SK-N-SH treated with all-trans-retinoic acid at 6 μM for 48 hours (cell line): ENCODE data around the gene DNAAF5.

Experiments
- ATAC-seq: fragments of 200-7000 bp; cut with Tn5 transposase; 3 replicates; pipeline ENCODE4 v1.9.1; 2020; ENCODE audit warnings: mild to moderate bottlenecking, moderate library complexity
- ARNTL ChIP-seq: fragments of 450-650 bp; formaldehyde crosslinking; IDR thresholded peaks from 2 replicates; pipeline ENCODE4 v1.5.0; 2020; ENCODE audit warnings: low read depth, mild to moderate bottlenecking, moderate library complexity, borderline replicate concordance
- BACH2 ChIP-seq: fragments of 250-450 bp; sonication (Bioruptor Pico); IDR thresholded peaks from 2 replicates; pipeline ENCODE4 v1.9.0; 2021; ENCODE audit warnings: mild to moderate bottlenecking, borderline replicate concordance
- GLIS3 ChIP-seq: fragments of 250-450 bp; sonication (Bioruptor Pico); IDR thresholded peaks from 2 replicates; pipeline ENCODE4 v1.5.0; 2020; ENCODE audit warnings: mild to moderate bottlenecking, moderate library complexity
- ISL1 ChIP-seq: fragments of 250-450 bp; sonication (Bioruptor Pico); IDR thresholded peaks from 2 replicates; pipeline ENCODE4 v2.1.2; 2022; ENCODE audit warnings: mild to moderate bottlenecking, moderate library complexity
- PPARA ChIP-seq: fragments of 250-450 bp; sonication (Bioruptor Pico); IDR thresholded peaks from 2 replicates; pipeline ENCODE4 v1.5.0; 2020; ENCODE audit warnings: mild to moderate bottlenecking, borderline replicate concordance
- RARB ChIP-seq: fragments of 250-450 bp; sonication (Bioruptor Pico); IDR thresholded peaks from 2 replicates; pipeline ENCODE4 v1.8.0; 2021; ENCODE audit warnings: mild to moderate bottlenecking, moderate library complexity
- SNAI2 ChIP-seq: fragments of 250-450 bp; sonication (Bioruptor Pico); IDR thresholded peaks from 2 replicates; pipeline ENCODE4 v1.5.0; 2020; ENCODE audit warnings: mild to moderate bottlenecking, moderate library complexity
- TCF4 ChIP-seq: fragments of 250-450 bp; sonication (Bioruptor Pico); IDR thresholded peaks from 2 replicates; pipeline ENCODE4 v1.8.0; 2021; ENCODE audit warnings: mild to moderate bottlenecking, moderate library complexity, borderline replicate concordance
- ZC3H10 ChIP-seq: fragments of 250-450 bp; sonication (Bioruptor Pico); IDR thresholded peaks from 2 replicates; pipeline ENCODE4 v1.5.1; 2021; ENCODE audit warnings: mild to moderate bottlenecking, moderate library complexity
- ZFP3 ChIP-seq: fragments of 250-450 bp; sonication (Bioruptor Pico); IDR thresholded peaks from 2 replicates; pipeline ENCODE4 v1.5.0; 2020; ENCODE audit warnings: mild to moderate bottlenecking, moderate library complexity
- ZFP30 ChIP-seq: fragments of 450-650 bp; formaldehyde crosslinking; IDR thresholded peaks from 2 replicates; pipeline ENCODE4 v1.5.0; 2022; ENCODE audit warnings: mild to moderate bottlenecking, moderate library complexity
- ZNF565 ChIP-seq: fragments of 450-650 bp; formaldehyde crosslinking; conservative IDR thresholded peaks from 2 replicates; pipeline ENCODE4 v1.5.0; 2020; ENCODE audit warnings: low read depth, mild to moderate bottlenecking, moderate library complexity
- ZNF70 ChIP-seq: fragments of 450-650 bp; formaldehyde crosslinking; IDR thresholded peaks from 2 replicates; pipeline ENCODE4 v1.5.0; 2020; ENCODE audit warnings: mild to moderate bottlenecking, moderate library complexity
- ZNF8 ChIP-seq: fragments of 450-650 bp; formaldehyde crosslinking; IDR thresholded peaks from 2 replicates; pipeline ENCODE4 v1.5.0; 2020; ENCODE audit warnings: mild to moderate bottlenecking, moderate library complexity
- TF ChIP-seq, protein P1 (sequence below): fragments of 250-450 bp; sonication (Bioruptor Pico); IDR thresholded peaks from 2 replicates; pipeline ENCODE4 v1.8.0; 2021; ENCODE audit warnings: low read depth, mild to moderate bottlenecking, moderate library complexity, borderline replicate concordance
- TF ChIP-seq, protein P2 (sequence below): fragments of 250-450 bp; sonication (Bioruptor Pico); IDR thresholded peaks from 2 replicates; pipeline ENCODE4 v1.5.1; 2020; ENCODE audit warnings: low read depth, mild to moderate bottlenecking, moderate library complexity
- TF ChIP-seq, protein P3 (sequence below): fragments of 250-450 bp; sonication (Bioruptor Pico); IDR thresholded peaks from 2 replicates; pipeline ENCODE4 v1.5.1; 2021; ENCODE audit warnings: mild to moderate bottlenecking, moderate library complexity
- TF ChIP-seq, protein P4 (sequence below): fragments of 250-450 bp; sonication (Bioruptor Pico); IDR thresholded peaks from 2 replicates; pipeline ENCODE4 v1.5.0; 2020; ENCODE audit warnings: mild to moderate bottlenecking, moderate library complexity
- TF ChIP-seq, protein P5 (sequence below): fragments of 250-450 bp; sonication (Bioruptor Pico); IDR thresholded peaks from 2 replicates; pipeline ENCODE4 v1.8.0; 2020; ENCODE audit warnings: mild to moderate bottlenecking, moderate library complexity, borderline replicate concordance

Gene DNAAF5

DNA sequence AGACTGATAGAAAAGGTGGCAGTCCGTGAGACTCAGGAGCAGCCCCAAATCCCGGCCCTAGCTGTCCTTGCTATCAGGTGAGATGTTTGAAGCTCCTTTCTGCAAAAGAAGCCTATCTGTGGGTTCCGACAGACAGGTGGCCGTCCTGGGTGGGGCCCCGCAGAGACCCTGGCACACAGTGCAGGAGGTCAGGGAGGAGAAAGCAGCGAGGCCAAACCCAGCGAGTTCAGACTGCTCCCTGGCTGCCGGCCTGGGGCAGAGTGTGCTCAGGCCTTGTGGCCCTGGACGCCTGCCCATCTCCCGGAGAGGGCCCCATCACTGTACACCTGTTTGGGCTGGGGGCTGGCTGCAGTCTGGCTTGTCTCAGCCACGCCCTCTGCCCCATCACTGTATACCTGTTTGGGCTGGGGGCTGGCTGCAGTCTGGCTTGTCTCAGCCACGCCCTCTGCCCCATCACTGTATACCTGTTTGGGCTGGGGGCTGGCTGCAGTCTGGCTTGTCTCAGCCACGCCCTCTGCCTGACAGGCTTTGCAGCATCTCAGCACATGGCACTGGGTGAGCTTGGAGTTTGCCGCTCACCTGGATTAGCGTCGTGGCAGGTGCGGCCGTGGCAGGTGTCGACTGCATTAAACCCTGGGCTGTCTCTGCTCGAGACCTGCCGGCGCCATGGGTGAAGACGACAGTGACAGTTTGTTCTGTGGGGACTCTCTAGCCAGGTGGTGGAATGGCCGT is 12.4 kb downstream of the DNAAF5 start:
- ATAC-seq = no peak
- TF ChIP-seq ZFP3 (no peak), RARB (CRISPR knock-in tag) (no peak)
- TF ChIP-seq, protein P1, sequence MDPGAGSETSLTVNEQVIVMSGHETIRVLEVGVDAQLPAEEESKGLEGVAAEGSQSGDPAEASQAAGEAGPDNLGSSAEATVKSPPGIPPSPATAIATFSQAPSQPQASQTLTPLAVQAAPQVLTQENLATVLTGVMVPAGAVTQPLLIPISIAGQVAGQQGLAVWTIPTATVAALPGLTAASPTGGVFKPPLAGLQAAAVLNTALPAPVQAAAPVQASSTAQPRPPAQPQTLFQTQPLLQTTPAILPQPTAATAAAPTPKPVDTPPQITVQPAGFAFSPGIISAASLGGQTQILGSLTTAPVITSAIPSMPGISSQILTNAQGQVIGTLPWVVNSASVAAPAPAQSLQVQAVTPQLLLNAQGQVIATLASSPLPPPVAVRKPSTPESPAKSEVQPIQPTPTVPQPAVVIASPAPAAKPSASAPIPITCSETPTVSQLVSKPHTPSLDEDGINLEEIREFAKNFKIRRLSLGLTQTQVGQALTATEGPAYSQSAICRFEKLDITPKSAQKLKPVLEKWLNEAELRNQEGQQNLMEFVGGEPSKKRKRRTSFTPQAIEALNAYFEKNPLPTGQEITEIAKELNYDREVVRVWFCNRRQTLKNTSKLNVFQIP (CRISPR knock-in tag) = no peak

DNA sequence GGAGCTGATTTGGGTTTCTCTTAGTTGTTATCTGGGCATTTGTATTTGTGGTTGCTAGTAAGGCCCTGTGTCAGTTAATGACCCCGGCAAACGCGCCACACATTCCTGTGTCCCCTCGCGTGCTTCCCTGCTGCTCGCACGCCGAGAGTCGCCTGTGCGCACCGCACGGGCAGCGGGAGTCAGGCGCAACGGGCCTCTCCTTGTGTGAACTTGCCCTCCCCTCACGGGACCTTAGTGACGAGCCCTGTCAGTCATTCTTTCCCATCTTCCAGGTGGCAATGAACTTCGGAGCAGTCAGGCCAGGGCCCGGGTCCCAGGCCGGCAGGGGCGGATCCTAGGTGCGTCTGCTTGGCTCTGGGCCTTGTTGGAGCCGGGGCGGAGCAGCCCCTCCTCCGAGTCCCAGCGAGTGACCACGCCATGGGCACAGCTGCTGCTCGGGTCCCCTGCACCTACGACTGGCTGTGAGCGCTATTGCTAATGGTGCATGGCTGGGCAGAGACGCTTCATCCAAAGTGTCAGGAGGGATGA is 13.0 kb downstream of the DNAAF5 start:
- no peak for ATAC-seq
- TF ChIP-seq, protein P1 (CRISPR knock-in tag) = no peak
- no peak for TF ChIP-seq TCF4 (CRISPR knock-in tag)
- no peak for TF ChIP-seq ZNF70

DNA sequence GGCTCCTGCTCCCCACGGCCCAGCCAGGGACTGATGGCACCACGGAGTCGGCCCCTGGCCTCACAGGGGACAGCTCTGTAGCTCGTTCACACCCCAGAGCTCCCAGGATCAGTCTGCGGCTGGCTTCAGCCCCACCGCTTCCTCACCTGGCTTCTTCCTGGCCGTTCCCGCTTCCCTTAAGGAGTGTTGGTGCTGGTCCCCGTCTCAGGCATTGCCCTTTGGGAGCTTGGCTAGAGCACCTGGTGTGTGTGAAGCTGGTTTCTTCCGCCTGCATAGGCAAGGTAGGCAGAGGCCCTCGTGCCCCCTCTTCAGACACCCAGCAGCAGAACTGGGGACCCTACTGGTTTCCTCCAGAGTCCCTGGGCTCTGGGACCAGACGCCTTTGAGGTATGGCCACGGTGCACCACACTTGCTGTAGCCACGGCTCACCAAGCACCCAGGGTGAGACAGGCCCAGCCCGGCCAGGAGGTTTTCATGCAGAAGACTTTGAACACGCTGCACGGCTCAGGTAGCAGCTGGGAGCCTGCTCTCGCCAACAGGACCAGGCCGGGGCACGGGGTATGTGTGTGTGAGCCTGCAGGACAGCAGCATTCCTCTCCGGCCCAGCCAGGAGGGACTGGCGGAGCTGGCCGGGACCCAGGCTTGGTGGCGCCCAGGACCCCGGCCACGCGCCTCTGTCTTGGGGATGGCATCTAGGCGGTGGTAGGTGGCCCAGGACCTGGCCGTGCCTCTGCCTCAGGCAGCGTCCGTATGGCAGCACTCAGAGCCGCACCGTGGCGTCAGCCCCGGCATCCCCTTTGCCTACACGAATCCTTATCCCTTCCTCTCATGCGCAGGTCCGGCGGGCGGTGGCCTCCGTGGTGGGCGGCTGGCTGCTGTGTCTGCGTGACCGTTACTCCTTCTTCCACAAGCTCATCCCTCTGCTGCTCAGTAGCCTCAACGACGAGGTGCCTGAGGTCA is 13.8 kb downstream of the DNAAF5 start:
- no peak; the same call in 2 of the 3 replicates for ATAC-seq
- TF ChIP-seq, protein P2, sequence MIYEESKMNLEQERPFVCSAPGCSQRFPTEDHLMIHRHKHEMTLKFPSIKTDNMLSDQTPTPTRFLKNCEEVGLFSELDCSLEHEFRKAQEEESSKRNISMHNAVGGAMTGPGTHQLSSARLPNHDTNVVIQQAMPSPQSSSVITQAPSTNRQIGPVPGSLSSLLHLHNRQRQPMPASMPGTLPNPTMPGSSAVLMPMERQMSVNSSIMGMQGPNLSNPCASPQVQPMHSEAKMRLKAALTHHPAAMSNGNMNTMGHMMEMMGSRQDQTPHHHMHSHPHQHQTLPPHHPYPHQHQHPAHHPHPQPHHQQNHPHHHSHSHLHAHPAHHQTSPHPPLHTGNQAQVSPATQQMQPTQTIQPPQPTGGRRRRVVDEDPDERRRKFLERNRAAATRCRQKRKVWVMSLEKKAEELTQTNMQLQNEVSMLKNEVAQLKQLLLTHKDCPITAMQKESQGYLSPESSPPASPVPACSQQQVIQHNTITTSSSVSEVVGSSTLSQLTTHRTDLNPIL (CRISPR knock-in tag) = no peak
- TF ChIP-seq ZFP30 (CRISPR knock-in tag) (no peak), BACH2 (CRISPR knock-in tag) (no peak), PPARA (CRISPR knock-in tag) (no peak)
- TF ChIP-seq, protein P3, sequence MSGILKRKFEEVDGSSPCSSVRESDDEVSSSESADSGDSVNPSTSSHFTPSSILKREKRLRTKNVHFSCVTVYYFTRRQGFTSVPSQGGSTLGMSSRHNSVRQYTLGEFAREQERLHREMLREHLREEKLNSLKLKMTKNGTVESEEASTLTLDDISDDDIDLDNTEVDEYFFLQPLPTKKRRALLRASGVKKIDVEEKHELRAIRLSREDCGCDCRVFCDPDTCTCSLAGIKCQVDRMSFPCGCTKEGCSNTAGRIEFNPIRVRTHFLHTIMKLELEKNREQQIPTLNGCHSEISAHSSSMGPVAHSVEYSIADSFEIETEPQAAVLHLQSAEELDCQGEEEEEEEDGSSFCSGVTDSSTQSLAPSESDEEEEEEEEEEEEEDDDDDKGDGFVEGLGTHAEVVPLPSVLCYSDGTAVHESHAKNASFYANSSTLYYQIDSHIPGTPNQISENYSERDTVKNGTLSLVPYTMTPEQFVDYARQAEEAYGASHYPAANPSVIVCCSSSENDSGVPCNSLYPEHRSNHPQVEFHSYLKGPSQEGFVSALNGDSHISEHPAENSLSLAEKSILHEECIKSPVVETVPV (CRISPR knock-in tag) = no peak
- TF ChIP-seq, protein P4, sequence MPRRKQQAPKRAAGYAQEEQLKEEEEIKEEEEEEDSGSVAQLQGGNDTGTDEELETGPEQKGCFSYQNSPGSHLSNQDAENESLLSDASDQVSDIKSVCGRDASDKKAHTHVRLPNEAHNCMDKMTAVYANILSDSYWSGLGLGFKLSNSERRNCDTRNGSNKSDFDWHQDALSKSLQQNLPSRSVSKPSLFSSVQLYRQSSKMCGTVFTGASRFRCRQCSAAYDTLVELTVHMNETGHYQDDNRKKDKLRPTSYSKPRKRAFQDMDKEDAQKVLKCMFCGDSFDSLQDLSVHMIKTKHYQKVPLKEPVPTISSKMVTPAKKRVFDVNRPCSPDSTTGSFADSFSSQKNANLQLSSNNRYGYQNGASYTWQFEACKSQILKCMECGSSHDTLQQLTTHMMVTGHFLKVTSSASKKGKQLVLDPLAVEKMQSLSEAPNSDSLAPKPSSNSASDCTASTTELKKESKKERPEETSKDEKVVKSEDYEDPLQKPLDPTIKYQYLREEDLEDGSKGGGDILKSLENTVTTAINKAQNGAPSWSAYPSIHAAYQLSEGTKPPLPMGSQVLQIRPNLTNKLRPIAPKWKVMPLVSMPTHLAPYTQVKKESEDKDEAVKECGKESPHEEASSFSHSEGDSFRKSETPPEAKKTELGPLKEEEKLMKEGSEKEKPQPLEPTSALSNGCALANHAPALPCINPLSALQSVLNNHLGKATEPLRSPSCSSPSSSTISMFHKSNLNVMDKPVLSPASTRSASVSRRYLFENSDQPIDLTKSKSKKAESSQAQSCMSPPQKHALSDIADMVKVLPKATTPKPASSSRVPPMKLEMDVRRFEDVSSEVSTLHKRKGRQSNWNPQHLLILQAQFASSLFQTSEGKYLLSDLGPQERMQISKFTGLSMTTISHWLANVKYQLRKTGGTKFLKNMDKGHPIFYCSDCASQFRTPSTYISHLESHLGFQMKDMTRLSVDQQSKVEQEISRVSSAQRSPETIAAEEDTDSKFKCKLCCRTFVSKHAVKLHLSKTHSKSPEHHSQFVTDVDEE = no peak

DNA sequence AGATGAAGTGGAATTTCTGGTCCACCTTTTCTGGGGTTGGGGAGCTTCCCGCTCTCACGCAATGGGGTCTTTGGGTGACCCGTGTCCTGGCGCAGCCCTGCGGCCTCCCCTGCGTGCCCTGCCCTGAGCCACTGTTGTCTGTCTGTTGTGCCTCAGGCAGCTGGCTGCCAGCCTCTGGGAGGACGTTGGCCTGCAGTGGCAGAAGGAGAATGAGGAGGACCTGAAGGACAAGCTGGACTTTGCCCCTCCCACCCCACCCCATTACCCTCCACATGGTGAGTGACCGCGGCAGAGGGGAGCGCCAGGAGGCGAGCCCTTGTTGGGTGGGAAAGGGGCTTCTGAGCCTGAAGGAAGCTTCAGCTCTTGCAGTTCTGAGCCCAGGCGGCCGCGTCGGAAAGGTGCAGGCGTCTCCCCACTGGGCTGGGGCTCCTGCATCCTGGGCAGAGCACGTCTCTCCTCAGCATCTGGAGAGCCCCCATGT is 14.7 kb downstream of the DNAAF5 start:
- ATAC-seq = no peak
- TF ChIP-seq, protein P5, sequence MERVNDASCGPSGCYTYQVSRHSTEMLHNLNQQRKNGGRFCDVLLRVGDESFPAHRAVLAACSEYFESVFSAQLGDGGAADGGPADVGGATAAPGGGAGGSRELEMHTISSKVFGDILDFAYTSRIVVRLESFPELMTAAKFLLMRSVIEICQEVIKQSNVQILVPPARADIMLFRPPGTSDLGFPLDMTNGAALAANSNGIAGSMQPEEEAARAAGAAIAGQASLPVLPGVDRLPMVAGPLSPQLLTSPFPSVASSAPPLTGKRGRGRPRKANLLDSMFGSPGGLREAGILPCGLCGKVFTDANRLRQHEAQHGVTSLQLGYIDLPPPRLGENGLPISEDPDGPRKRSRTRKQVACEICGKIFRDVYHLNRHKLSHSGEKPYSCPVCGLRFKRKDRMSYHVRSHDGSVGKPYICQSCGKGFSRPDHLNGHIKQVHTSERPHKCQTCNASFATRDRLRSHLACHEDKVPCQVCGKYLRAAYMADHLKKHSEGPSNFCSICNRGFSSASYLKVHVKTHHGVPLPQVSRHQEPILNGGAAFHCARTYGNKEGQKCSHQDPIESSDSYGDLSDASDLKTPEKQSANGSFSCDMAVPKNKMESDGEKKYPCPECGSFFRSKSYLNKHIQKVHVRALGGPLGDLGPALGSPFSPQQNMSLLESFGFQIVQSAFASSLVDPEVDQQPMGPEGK (CRISPR knock-in tag) = no peak
- TF ChIP-seq ZNF565 (CRISPR knock-in tag) (no peak), ZFP3 (no peak), ZNF8 (CRISPR knock-in tag) (no peak), ZNF70 (no peak), ARNTL (CRISPR knock-in tag) (no peak), PPARA (CRISPR knock-in tag) (no peak), SNAI2 (CRISPR knock-in tag) (no peak), ZC3H10 (CRISPR knock-in tag) (no peak), GLIS3 (CRISPR knock-in tag) (no peak), ISL1 (CRISPR knock-in tag) (no peak)
- TF ChIP-seq, protein P2 (CRISPR knock-in tag) = no peak
